ENCODE results near the gene SSBP4. TPM values are rescaled to one million over a fixed set of nuclear protein-coding genes. Genes with fewer than 3 reads are reported as not detected.

Gene SSBP4
- total and polyA plus RNA-seq, 12 donors: 17.6 to 51.6 (median 30.1) TPM

DNA sequence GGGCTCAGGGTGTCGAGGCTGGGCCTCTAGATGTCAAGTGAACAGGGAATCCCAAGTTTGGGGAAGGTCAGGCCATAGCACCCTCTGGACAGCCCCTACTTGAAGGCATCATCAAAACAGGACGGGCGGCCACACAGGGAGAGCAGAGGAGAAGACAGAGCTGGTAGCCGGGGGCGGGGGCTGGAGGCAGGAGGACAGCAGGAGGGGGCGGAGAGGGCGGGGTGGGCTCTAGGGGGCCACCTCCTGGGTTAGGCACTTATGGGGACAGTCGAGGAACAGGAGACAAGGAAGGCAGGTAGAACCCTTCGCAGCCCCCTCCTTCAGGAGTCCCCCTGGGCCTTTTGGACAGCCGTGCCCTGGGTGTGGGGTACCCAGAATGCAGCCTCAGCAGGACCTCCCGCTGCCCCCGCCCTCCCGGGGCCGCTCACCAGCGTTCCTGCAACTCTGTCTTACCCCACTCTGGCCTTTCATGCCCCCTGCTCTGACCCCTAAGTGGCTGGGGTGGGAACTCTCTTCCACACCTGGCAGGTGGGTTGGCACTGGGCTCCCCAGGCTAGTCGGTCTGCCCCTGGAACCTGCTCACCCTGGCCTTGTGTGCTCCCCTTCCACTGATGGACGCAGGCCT, 5.8 kb downstream of the SSBP4 start:
- Histone ChIP-seq H3K27ac (peak overlapping the region in 5 of 10 donors; percentile 39 to 79 (median 64)), H3K4me3 (no peak overlapping the region), H3K36me3 (peaks cover 0 to 11% (median 0%) of the 10 kb centered on the region in 9 donors), H3K27me3 (no peaks in the 10 kb centered on the region), H3K9me3 (no peaks in the 10 kb centered on the region), H3K4me1 (peaks cover 37 to 100% (median 82%) of the 10 kb centered on the region in 9 donors)
- TF ChIP-seq CTCF (IDR thresholded peaks at IDR 0.05): no peak
- no peak for DNase-seq
- WGBS, 2 donors: 88 to 89% methylated on average over 17 of the region's 17 CpGs
- intact Hi-C loops (cut with DNase I): no loop called here
- no peak for ATAC-seq

DNA sequence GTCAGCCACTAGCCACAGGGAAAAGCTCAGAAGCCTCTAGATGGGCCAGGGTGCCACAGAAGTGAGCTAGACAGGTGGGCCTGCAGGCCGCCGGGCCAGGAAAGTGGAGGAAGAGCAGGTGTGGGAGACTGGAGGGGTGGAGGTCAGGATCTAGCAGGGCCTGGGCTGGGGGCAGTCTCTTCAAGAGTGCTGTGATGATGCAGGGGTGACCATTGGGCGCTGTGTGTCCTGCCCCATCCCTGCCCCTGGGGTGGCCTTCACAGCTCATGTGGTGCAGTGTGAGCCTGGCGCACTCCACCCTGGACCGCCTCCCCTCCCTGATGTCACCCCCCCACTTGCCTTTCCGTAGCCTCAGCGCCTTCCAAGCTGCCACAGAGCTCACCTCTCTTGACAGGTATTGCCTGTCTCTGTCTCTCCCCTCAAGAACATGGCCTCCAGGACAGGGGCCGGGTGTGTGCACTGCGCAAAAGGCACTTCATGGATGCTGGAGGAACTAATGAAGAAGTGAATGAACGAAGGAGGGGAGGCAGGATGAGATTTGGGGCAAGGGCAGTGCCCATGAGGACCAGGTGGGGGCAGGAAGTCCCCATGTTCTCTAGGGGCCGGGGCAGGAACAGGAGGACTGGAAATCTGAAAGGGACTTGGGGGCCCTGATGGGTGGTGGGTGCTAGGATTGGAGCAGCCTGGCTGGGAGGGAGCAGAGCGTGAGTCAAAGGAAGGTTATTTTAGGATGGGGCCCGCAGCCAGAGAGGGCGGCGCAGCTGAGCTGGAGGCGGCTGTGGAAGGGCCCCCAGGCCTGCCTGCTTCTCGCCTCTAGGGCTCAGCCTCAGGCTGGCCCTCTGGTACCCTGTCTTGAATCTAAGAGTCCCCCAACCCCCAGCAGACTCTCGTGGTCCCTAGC, 6.6 kb downstream of the SSBP4 start:
- peak overlapping the region in 9 of 10 donors; percentile 39 to 80 (median 65) for H3K27ac ChIP-seq
- ATAC-seq: peak; percentile 50 to 75 (median 68)
- DNase-seq: peak; percentile 75 to 78
- H3K9me3 ChIP-seq: no peaks in the 10 kb centered on the region
- H3K4me3 ChIP-seq: peak overlapping the region in 1 of 10 donors; percentile 13
- no peaks in the 10 kb centered on the region for H3K27me3 ChIP-seq
- 38 to 51% methylated on average over 18 of the region's 18 CpGs for WGBS, 2 donors
- TF ChIP-seq CTCF (IDR thresholded peaks at IDR 0.05): peak in 3 of 9 donors; percentile 22 to 37 (median 25)
- H3K4me1 ChIP-seq: peaks cover 35 to 95% (median 75%) of the 10 kb centered on the region in 9 donors
- intact Hi-C loops (cut with DNase I): no loop called here
- H3K36me3 ChIP-seq: peaks cover 0 to 15% (median 0%) of the 10 kb centered on the region in 9 donors

DNA sequence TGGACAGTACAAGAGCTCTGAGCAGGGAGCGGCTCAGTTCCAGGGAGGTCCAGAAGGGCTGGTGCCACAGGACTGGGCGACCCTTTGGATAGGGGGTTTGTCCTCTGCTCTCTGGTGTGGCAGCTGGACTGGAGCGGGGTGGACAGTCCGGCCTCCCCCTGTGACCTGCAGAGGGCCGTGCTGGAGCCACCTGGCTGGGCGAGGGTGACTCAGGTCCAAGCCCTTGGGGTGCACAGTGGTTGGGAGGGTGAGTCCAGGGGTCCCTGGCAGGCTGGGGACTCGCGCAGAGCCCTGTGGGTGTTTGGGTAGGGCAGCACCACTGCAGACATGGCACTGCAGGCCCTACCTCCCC, 7.2 kb downstream of the SSBP4 start:
- peaks cover 0 to 17% (median 0%) of the 10 kb centered on the region in 9 donors for H3K36me3 ChIP-seq
- no peaks in the 10 kb centered on the region for H3K27me3 ChIP-seq
- intact Hi-C loops (cut with DNase I): no loop called here
- no peaks in the 10 kb centered on the region for H3K9me3 ChIP-seq
- DNase-seq: no peak
- 71 to 72% methylated on average over 8 of the region's 8 CpGs for WGBS, 2 donors
- peak in 3 of 8 donors; percentile 0 to 1 (median 0) for ATAC-seq
- peak overlapping the region in 1 of 10 donors; percentile 13 for H3K4me3 ChIP-seq
- TF ChIP-seq CTCF (IDR thresholded peaks at IDR 0.05): no peak
- peak overlapping the region in 9 of 10 donors; percentile 39 to 80 (median 65) for H3K27ac ChIP-seq
- peaks cover 33 to 89% (median 68%) of the 10 kb centered on the region in 9 donors for H3K4me1 ChIP-seq

DNA sequence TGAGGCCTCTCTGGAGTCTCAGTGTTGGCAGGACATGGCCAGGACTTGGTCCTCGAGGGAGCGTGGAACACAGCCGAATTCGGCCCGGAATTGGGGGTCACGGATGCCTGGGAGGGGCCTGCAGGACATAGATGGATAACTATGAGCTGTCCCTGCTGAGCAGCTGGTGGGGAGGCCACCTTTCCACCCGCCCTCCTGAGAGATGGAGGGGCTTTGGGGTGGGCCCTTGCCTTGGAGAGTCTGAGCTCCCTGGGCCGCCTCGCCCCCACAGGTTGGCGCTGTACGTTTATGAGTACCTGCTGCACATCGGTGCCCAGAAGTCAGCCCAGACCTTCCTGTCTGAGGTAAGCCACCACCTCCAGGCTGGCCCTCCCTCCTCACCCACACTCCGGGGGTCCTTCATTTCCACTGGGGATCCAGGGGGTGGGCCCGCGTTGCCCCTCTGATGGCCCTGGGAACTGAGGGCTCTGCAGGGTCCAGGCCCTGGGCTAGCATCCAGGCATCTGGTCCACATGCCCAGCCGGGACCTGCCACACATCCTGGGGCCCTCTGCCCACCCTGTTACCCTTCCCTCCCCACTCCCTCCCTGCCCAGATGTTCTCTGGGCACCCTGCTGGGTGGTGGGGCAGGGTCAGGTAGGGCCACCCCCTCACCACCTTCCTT, 8.0 kb downstream of the SSBP4 start:
- no peak for TF ChIP-seq CTCF (IDR thresholded peaks at IDR 0.05)
- no peak overlapping the region for H3K4me3 ChIP-seq
- peaks cover 33 to 84% (median 63%) of the 10 kb centered on the region in 9 donors for H3K4me1 ChIP-seq
- peaks cover 0 to 21% (median 0%) of the 10 kb centered on the region in 9 donors for H3K36me3 ChIP-seq
- no peak for DNase-seq
- no peaks in the 10 kb centered on the region for H3K27me3 ChIP-seq
- WGBS, 2 donors: 76 to 77% methylated on average over 16 of the region's 16 CpGs
- ATAC-seq: no peak
- intact Hi-C loops (cut with DNase I): no loop called here
- H3K9me3 ChIP-seq: no peaks in the 10 kb centered on the region
- H3K27ac ChIP-seq: peak overlapping the region in 3 of 10 donors; percentile 71 to 80 (median 79)

Data from heart right ventricle (tissue), 16 donors.